IMR-90 (cell line): ENCODE results near the gene GATA2.

Experiments used
- FOS ChIP-seq: fragments of 150-350 bp; IDR thresholded peaks from 2 replicates; pipeline ENCODE4 v1.6.1; 2016; ENCODE audit warnings: low read depth, low read length
- MAFK ChIP-seq: IDR thresholded peaks from 2 replicates; pipeline ENCODE4 v1.6.1; 2012; ENCODE audit warnings: low read depth, low read length, improper control_type of control experiment
- MAZ ChIP-seq: IDR thresholded peaks from 2 replicates; pipeline ENCODE4 v1.6.1; 2012; ENCODE audit warnings: low read depth, mild to moderate bottlenecking, low read length, improper control_type of control experiment, moderate library complexity, borderline replicate concordance
- POLR2A ChIP-seq: IDR thresholded peaks from 2 replicates; pipeline ENCODE4 v1.6.1; 2012; ENCODE audit warnings: mild to moderate bottlenecking, low read depth, low read length
- USF2 ChIP-seq: fragments of 150-350 bp; IDR thresholded peaks from 2 replicates; pipeline ENCODE4 v1.6.1; 2017; ENCODE audit warnings: mild to moderate bottlenecking, antibody characterized with exemption, low read length, low read depth
- TF ChIP-seq, protein P1 (sequence below): conservative IDR thresholded peaks from 2 replicates; pipeline ENCODE4 v1.5.1; 2012; ENCODE audit warnings: mild to moderate bottlenecking, low read depth, low read length, improper control_type of control experiment

- TF ChIP-seq MAZ, result no peak
- no peak for TF ChIP-seq POLR2A
- TF ChIP-seq, protein P1, sequence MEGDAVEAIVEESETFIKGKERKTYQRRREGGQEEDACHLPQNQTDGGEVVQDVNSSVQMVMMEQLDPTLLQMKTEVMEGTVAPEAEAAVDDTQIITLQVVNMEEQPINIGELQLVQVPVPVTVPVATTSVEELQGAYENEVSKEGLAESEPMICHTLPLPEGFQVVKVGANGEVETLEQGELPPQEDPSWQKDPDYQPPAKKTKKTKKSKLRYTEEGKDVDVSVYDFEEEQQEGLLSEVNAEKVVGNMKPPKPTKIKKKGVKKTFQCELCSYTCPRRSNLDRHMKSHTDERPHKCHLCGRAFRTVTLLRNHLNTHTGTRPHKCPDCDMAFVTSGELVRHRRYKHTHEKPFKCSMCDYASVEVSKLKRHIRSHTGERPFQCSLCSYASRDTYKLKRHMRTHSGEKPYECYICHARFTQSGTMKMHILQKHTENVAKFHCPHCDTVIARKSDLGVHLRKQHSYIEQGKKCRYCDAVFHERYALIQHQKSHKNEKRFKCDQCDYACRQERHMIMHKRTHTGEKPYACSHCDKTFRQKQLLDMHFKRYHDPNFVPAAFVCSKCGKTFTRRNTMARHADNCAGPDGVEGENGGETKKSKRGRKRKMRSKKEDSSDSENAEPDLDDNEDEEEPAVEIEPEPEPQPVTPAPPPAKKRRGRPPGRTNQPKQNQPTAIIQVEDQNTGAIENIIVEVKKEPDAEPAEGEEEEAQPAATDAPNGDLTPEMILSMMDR, result no peak
- TF ChIP-seq USF2, result no peak
- no peak for TF ChIP-seq MAFK
- TF ChIP-seq FOS, result no peak
These were observed 44.2 kb upstream of the GATA2 start for GRCh38 chr3:128537091-128537703.
